Karpas-422 (cell line): Measurements from ENCODE around the gene POU5F2. TPM values are rescaled to one million over a fixed set of nuclear protein-coding genes. Genes with fewer than 3 reads are reported as not detected.

Source experiments
- DNase-seq: peaks from one replicate; pipeline ENCODE4 v3.0.0-alpha.2; 2015
- H2AFZ ChIP-seq: fragments of 200-600 bp; sonication (generic); 2 replicates; pipeline ENCODE4 v1.6.1; 2014; ENCODE audit warnings: antibody characterized with exemption, low read length, mixed read lengths
- H3K27ac ChIP-seq: fragments of 200-600 bp; sonication (generic); 2 replicates; pipeline ENCODE4 v1.5.1; 2014; ENCODE audit warnings: mild to moderate bottlenecking, low read length, moderate library complexity
- H3K27me3 ChIP-seq: fragments of 200-600 bp; sonication (generic); 2 replicates; pipeline ENCODE4 v1.6.1; 2014; ENCODE audit warnings: low read length, mixed read lengths
- H3K36me3 ChIP-seq: fragments of 200-600 bp; sonication (generic); 2 replicates; pipeline ENCODE4 v1.6.1; 2014; ENCODE audit warnings: low read length, mixed read lengths; ENCODE audit not compliant: insufficient read depth
- H3K4me1 ChIP-seq: fragments of 200-600 bp; sonication (generic); 2 replicates; pipeline ENCODE4 v1.6.1; 2014; ENCODE audit warnings: mild to moderate bottlenecking, low read length, mixed read lengths
- H3K4me2 ChIP-seq: fragments of 200-600 bp; sonication (generic); 2 replicates; pipeline ENCODE4 v1.6.1; 2014; ENCODE audit warnings: low read length, low read depth, mild to moderate bottlenecking; ENCODE audit not compliant: poor library complexity, severe bottlenecking
- H3K4me3 ChIP-seq: fragments of 200-600 bp; sonication (generic); 2 replicates; pipeline ENCODE4 v1.5.1; 2014; ENCODE audit warnings: mild to moderate bottlenecking, antibody characterized with exemption, low read length, mixed read lengths
- H3K79me2 ChIP-seq: fragments of 200-600 bp; sonication (generic); 2 replicates; pipeline ENCODE4 v1.6.1; 2014; ENCODE audit warnings: mild to moderate bottlenecking, low read length, mixed read lengths
- H3K9ac ChIP-seq: fragments of 200-600 bp; sonication (generic); 2 replicates; pipeline ENCODE4 v1.6.0; 2014; ENCODE audit warnings: low read length
- H3K9me2 ChIP-seq: fragments of 200-600 bp; sonication (generic), shearing (Covaris generic); replicated peaks from 2 replicates; pipeline ENCODE4 v1.6.0; 2014; ENCODE audit warnings: mild to moderate bottlenecking, low read length, moderate library complexity; ENCODE audit not compliant: insufficient read depth
- H3K9me3 ChIP-seq: fragments of 300-700, 200-600 bp; sonication (generic); 2 replicates; pipeline ENCODE4 v1.6.1; 2014; ENCODE audit warnings: low read length, mixed read lengths
- H4K20me1 ChIP-seq: fragments of 200-600 bp; sonication (generic); 2 replicates; pipeline ENCODE4 v1.6.1; 2014; ENCODE audit warnings: mild to moderate bottlenecking, antibody characterized with exemption, low read length, low read depth; ENCODE audit not compliant: insufficient read depth
- total RNA-seq: library from RNA; depleted of rRNA; stranded (reverse); fragments of >200 nt; shearing (Covaris generic); gene quantifications from 2 replicates; pipeline ENCODE4 v1.2.3, GENCODE V29; 2014; ENCODE audit warnings: low replicate concordance; rRNA removed

Gene POU5F2
- total RNA-seq, 1 experiment from 2014 or later: 3.3 TPM

- no peak overlapping the region for H3K4me3 ChIP-seq
- H4K20me1 ChIP-seq: no peaks in the 10 kb centered on the region
- H3K9me2 ChIP-seq: no peaks in the 10 kb centered on the region
- no peak overlapping the region for H3K4me2 ChIP-seq
- H2AFZ ChIP-seq: no peak overlapping the region
- no peak overlapping the region for H3K9ac ChIP-seq
- no peak overlapping the region for H3K27ac ChIP-seq
- no peaks in the 10 kb centered on the region for H3K9me3 ChIP-seq
- no peak for DNase-seq
- no peaks in the 10 kb centered on the region for H3K79me2 ChIP-seq
- H3K36me3 ChIP-seq: no peaks in the 10 kb centered on the region
- no peaks in the 10 kb centered on the region for H3K27me3 ChIP-seq
- no peaks in the 10 kb centered on the region for H3K4me1 ChIP-seq
These were observed 33.0 kb downstream of the POU5F2 start for GRCh38 chr5:93708442-93708841.

GRCh38 chr5:93705896-93706295 is 35.5 kb downstream of the POU5F2 start:
- no peaks in the 10 kb centered on the region for H3K9me2 ChIP-seq
- no peak overlapping the region for H3K27ac ChIP-seq

GRCh38 chr5:93704996-93705395 is 36.4 kb downstream of the POU5F2 start:
- DNase-seq: no peak
- H3K36me3 ChIP-seq: no peaks in the 10 kb centered on the region
- H3K27ac ChIP-seq: no peak overlapping the region
- no peaks in the 10 kb centered on the region for H3K79me2 ChIP-seq
- no peaks in the 10 kb centered on the region for H3K4me1 ChIP-seq
- no peaks in the 10 kb centered on the region for H3K9me2 ChIP-seq
- H3K9me3 ChIP-seq: no peaks in the 10 kb centered on the region
- no peak overlapping the region for H3K4me3 ChIP-seq
- H2AFZ ChIP-seq: no peak overlapping the region
- H3K27me3 ChIP-seq: no peaks in the 10 kb centered on the region
- H3K9ac ChIP-seq: no peak overlapping the region
- no peak overlapping the region for H3K4me2 ChIP-seq
- H4K20me1 ChIP-seq: no peaks in the 10 kb centered on the region

More at GRCh38 chr5:93705896-93706295, 35.5 kb downstream of the POU5F2 start:
- H3K79me2 ChIP-seq: no peaks in the 10 kb centered on the region
- no peak for DNase-seq
- H3K4me2 ChIP-seq: no peak overlapping the region
- H4K20me1 ChIP-seq: no peaks in the 10 kb centered on the region
- H3K4me1 ChIP-seq: no peaks in the 10 kb centered on the region
- H3K27me3 ChIP-seq: no peaks in the 10 kb centered on the region
- no peaks in the 10 kb centered on the region for H3K36me3 ChIP-seq
- no peak overlapping the region for H3K4me3 ChIP-seq
- H3K9me3 ChIP-seq: no peaks in the 10 kb centered on the region
- H2AFZ ChIP-seq: no peak overlapping the region
- no peak overlapping the region for H3K9ac ChIP-seq

GRCh38 chr5:93691997-93692396 is 49.4 kb downstream of the POU5F2 start:
- Histone ChIP-seq H3K36me3 (no peaks in the 10 kb centered on the region), H3K9me2 (no peaks in the 10 kb centered on the region), H3K79me2 (no peaks in the 10 kb centered on the region), H3K4me3 (no peak overlapping the region), H3K9me3 (no peaks in the 10 kb centered on the region), H3K9ac (no peak overlapping the region), H3K4me1 (no peaks in the 10 kb centered on the region), H4K20me1 (no peaks in the 10 kb centered on the region), H3K4me2 (no peak overlapping the region), H3K27me3 (no peaks in the 10 kb centered on the region), H3K27ac (no peak overlapping the region), H2AFZ (no peak overlapping the region)
- no peak for DNase-seq

Other genes with a start within 250 kb of the POU5F2 start
- 1.7 TPM in 1 of 2 replicates, not detected in the other for gene NR2F1-AS1, start 160.4 kb downstream of the POU5F2 start, total RNA-seq
- not detected in 2 replicates for gene NR2F1, start 158.4 kb downstream of the POU5F2 start, total RNA-seq